Panc1 (cell line): ENCODE measurements around the gene NKX6-2. TPM values are rescaled to one million over a fixed set of nuclear protein-coding genes. Genes with fewer than 3 reads are reported as not detected.
"Not testable (repeated sequence)": the region's sequence is repeated elsewhere in the genome, so short reads cannot be mapped to it uniquely, and the experiment has no call there.

Experiments used
- ATAC-seq: fragments of 200-7000 bp; cut with Tn5 transposase; 2 replicates; pipeline ENCODE4 v1.9.1; 2020; ENCODE audit warnings: mild to moderate bottlenecking, moderate library complexity
- BruUV-seq: library from RNA; stranded (reverse); fragments of 400-500 nt; replicated peaks from 2 replicates; lab custom pipeline; 2021; lab: Mats Ljungman, UMichigan
- CTCF ChIA-PET: fragments of 300-600 bp; sonication (Branson Sonifier 250); formaldehyde crosslinking; loops from one replicate; lab custom pipeline; 2022; ENCODE audit warnings: antibody characterized with exemption; lab: Charles Lee
- POLR2A ChIA-PET: fragments of 300-600 bp; sonication (Branson Sonifier 250); formaldehyde crosslinking; loops from one replicate; lab custom pipeline; 2022; ENCODE audit warnings: antibody characterized with exemption; lab: Charles Lee
- DNase-seq: peaks from one replicate; pipeline ENCODE4 v3.0.0-alpha.2; 2010; ENCODE audit warnings: low read depth, low spot score
- H3K27ac ChIP-seq: 2 replicates; pipeline ENCODE4 v1.5.1; 2011; ENCODE audit warnings: mild to moderate bottlenecking, low read length, inconsistent platforms
- H3K27me3 ChIP-seq: fragments of 200-500 bp; sonication (Bioruptor generic); 2 replicates; pipeline ENCODE4 v1.6.0; 2014; ENCODE audit warnings: low read length, inconsistent platforms; ENCODE audit not compliant: control insufficient read depth, insufficient read depth
- H3K36me3 ChIP-seq: fragments of 200-500 bp; sonication (Bioruptor generic); 2 replicates; pipeline ENCODE4 v1.5.1; 2014; ENCODE audit warnings: inconsistent platforms, mild to moderate bottlenecking, low read length, moderate library complexity; ENCODE audit not compliant: control insufficient read depth, insufficient read depth
- H3K4me1 ChIP-seq: 2 replicates; pipeline ENCODE4 v1.5.1; 2011; ENCODE audit warnings: inconsistent platforms, mild to moderate bottlenecking, low read length, moderate library complexity; ENCODE audit not compliant: control insufficient read depth, insufficient read depth
- H3K4me3 ChIP-seq, 2 experiments: 2 replicates each; pipeline ENCODE4 v1.5.1; 2011 to 2012; ENCODE audit warnings: low read depth in 2 of 2, low read length in 2 of 2, mild to moderate bottlenecking in 2 of 2, inconsistent platforms in 1 of 2, moderate library complexity in 1 of 2
- H3K9me3 ChIP-seq: fragments of 200-500 bp; sonication (Bioruptor generic); 2 replicates; pipeline ENCODE4 v1.5.1; 2014; ENCODE audit warnings: low read depth, mild to moderate bottlenecking, inconsistent platforms, low read length, moderate library complexity; ENCODE audit not compliant: control insufficient read depth, insufficient read depth
- CTCF ChIP-seq: fragments of 450-650 bp; IDR thresholded peaks from 2 replicates; pipeline ENCODE4 v1.5.1; 2017; ENCODE audit warnings: mild to moderate bottlenecking
- POLR2AphosphoS5 ChIP-seq: IDR thresholded peaks from 2 replicates; pipeline ENCODE4 v1.6.1; 2012; ENCODE audit warnings: mild to moderate bottlenecking, low read depth, low read length, moderate library complexity
- SIN3A ChIP-seq: IDR thresholded peaks from 2 replicates; pipeline ENCODE4 v1.6.1; 2012; ENCODE audit warnings: low read depth, mild to moderate bottlenecking, low read length, moderate library complexity, borderline replicate concordance; ENCODE audit not compliant: insufficient read depth
- TCF7L2 ChIP-seq: IDR thresholded peaks from 2 replicates; pipeline ENCODE4 v1.6.1; 2011; ENCODE audit warnings: mild to moderate bottlenecking, low read depth, low read length, inconsistent platforms
- in situ Hi-C: cut with HindIII; loops from 2 replicates; pipeline ENCODE4 v1.10.0; 2016; ENCODE audit warnings: low sequenced_read_pairs, low pct_unique_long_range_greater_than_20kb
- intact Hi-C: fragments of 100-400 bp; cut with micrococcal nuclease; formaldehyde crosslinking; loops from one replicate; pipeline ENCODE4 v1.10.0; 2022; ENCODE audit not compliant: unreplicated experiment
- total RNA-seq: library from RNA; stranded (reverse); gene quantifications from one replicate; pipeline ENCODE4 v1.2.1, GENCODE V29; 2021; ENCODE audit not compliant: unreplicated experiment
- TF ChIP-seq, protein P1 (sequence below), 2 experiments: IDR thresholded peaks; 2 replicates each; pipeline ENCODE4 v1.6.1; 2011 to 2012; ENCODE audit warnings: low read depth in 2 of 2, control low read depth in 1 of 2, low read length in 1 of 2, mild to moderate bottlenecking in 1 of 2, moderate library complexity in 1 of 2; ENCODE audit not compliant: insufficient read depth in 1 of 2

The NKX6-2 gene
- total RNA-seq, 1 experiment from 2014 or later, result 1.6 TPM

DNA sequence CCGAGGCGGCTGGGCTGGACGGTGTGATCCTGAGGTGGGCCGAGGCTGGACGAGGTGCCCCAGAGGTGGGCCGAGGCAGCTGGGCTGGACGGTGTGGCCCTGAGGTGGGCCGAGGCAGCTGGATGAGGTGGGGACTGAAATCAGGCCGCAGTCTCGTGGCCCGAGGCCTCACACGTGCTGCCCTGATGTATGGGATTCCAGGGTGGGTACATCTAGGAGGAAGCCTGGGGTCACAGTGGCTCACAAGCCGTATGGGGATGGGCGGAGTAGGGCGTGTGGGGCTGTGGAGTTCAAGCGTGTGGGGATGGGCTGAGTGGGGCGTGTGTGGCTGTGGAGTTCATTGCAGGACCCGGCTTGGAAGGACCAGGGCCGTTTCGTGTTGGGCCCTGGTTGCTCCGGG lies 12.5 kb upstream of the NKX6-2 start:
- BruUV-seq, result no TSS peak
- Histone ChIP-seq H3K4me1 (peaks cover 5% of the 10 kb centered on the region), H3K27ac (no peak overlapping the region), H3K36me3 (no peaks in the 10 kb centered on the region), H3K9me3 (no peaks in the 10 kb centered on the region), H3K27me3 (no peaks in the 10 kb centered on the region), H3K4me3 (no peak overlapping the region)
- DNase-seq, result no peak
- in situ Hi-C loops (no loop called here), intact Hi-C loops (loop anchor here (10.0 kb wide), 1 partner anchor 344 kb away; no protein-coding TSS in a partner anchor)
- no peak for TF ChIP-seq TCF7L2
- no peak for TF ChIP-seq SIN3A
- TF ChIP-seq, protein P1, sequence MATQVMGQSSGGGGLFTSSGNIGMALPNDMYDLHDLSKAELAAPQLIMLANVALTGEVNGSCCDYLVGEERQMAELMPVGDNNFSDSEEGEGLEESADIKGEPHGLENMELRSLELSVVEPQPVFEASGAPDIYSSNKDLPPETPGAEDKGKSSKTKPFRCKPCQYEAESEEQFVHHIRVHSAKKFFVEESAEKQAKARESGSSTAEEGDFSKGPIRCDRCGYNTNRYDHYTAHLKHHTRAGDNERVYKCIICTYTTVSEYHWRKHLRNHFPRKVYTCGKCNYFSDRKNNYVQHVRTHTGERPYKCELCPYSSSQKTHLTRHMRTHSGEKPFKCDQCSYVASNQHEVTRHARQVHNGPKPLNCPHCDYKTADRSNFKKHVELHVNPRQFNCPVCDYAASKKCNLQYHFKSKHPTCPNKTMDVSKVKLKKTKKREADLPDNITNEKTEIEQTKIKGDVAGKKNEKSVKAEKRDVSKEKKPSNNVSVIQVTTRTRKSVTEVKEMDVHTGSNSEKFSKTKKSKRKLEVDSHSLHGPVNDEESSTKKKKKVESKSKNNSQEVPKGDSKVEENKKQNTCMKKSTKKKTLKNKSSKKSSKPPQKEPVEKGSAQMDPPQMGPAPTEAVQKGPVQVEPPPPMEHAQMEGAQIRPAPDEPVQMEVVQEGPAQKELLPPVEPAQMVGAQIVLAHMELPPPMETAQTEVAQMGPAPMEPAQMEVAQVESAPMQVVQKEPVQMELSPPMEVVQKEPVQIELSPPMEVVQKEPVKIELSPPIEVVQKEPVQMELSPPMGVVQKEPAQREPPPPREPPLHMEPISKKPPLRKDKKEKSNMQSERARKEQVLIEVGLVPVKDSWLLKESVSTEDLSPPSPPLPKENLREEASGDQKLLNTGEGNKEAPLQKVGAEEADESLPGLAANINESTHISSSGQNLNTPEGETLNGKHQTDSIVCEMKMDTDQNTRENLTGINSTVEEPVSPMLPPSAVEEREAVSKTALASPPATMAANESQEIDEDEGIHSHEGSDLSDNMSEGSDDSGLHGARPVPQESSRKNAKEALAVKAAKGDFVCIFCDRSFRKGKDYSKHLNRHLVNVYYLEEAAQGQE (IDR thresholded peaks at IDR 0.05; ENCODE audit: insufficient read depth in 1 of 2, low read depth in 2 of 2, low read length in 1 of 2), result no peak
- TF ChIP-seq CTCF, result no peak
- no peak for TF ChIP-seq POLR2AphosphoS5
- POLR2A ChIA-PET, result no interaction called here
- ATAC-seq, result no peak
- CTCF ChIA-PET, result no interaction called here

- DNase-seq, ATAC-seq, H3K4me3 ChIP-seq, H3K27me3 ChIP-seq, POLR2A ChIA-PET, in situ Hi-C loops, H3K9me3 ChIP-seq, H3K27ac ChIP-seq, BruUV-seq, H3K4me1 ChIP-seq, H3K36me3 ChIP-seq, CTCF ChIA-PET: not testable (repeated sequence)
- intact Hi-C loops, result loop anchor here (10.0 kb wide), 1 partner anchor 343 kb away; no protein-coding TSS in a partner anchor
These were observed 12.0 kb upstream of the NKX6-2 start for GRCh38 chr10:132797986-132798385.

DNA sequence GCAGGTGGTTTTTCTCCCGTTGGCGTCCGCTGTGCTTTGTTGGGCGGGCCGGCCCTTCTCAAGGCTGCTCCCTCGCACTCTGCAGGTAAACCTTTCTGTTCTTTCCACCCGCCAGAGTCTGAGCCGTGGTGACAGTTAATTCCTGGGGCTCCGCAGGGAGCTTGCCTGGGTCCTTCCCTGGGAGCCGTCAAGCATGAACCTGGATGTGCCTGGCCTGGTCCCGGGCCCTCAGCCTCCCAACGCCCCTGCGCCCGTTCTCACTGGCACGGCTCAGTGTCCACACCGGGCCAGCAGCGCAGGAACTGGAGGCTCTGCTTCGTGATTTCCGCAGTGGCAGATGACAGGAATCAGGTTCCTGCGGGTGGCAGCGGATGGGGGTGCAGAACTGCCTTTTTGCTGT lies 10.9 kb upstream of the NKX6-2 start:
- TF ChIP-seq CTCF, result no peak
- TF ChIP-seq POLR2AphosphoS5, result no peak
- no peak for TF ChIP-seq TCF7L2
- TF ChIP-seq, protein P1 (IDR thresholded peaks at IDR 0.05; ENCODE audit: insufficient read depth in 1 of 2, low read depth in 2 of 2, low read length in 1 of 2), result no peak
- no peak for TF ChIP-seq SIN3A
- ATAC-seq (no peak), DNase-seq (no peak)
- POLR2A ChIA-PET, result no interaction called here
- H3K4me1 ChIP-seq, result peaks cover 5% of the 10 kb centered on the region
- in situ Hi-C loops, result no loop called here
- no peaks in the 10 kb centered on the region for H3K27me3 ChIP-seq
- H3K36me3 ChIP-seq, result no peaks in the 10 kb centered on the region
- H3K27ac ChIP-seq, result no peak overlapping the region
- H3K4me3 ChIP-seq, result no peak overlapping the region
- CTCF ChIA-PET, result no interaction called here
- intact Hi-C loops, result loop anchor here (10.0 kb wide), 1 partner anchor 342 kb away; no protein-coding TSS in a partner anchor
- BruUV-seq, result no TSS peak
- H3K9me3 ChIP-seq, result no peaks in the 10 kb centered on the region
